Skeletal muscle tissue (tissue), 4 donors: Measurements from ENCODE around the gene SSTR3. TPM values are rescaled to one million over a fixed set of nuclear protein-coding genes. Genes with fewer than 3 reads are reported as not detected.

Experiments
- H3K27ac ChIP-seq: one replicate; pipeline ENCODE4 v1.7.0; 2013; ENCODE audit warnings: mild to moderate bottlenecking, low read depth, low read length, inconsistent platforms
- H3K27me3 ChIP-seq, 3 donors: one replicate each; pipeline ENCODE4 v1.7.0; 2013; ENCODE audit warnings: low read length in 3 of 3; ENCODE audit not compliant: control insufficient read depth in 3 of 3, insufficient read depth in 3 of 3
- H3K36me3 ChIP-seq, 3 donors: one replicate each; pipeline ENCODE4 v1.7.0; 2013; ENCODE audit warnings: low read length in 3 of 3; ENCODE audit not compliant: control insufficient read depth in 3 of 3, insufficient read depth in 3 of 3
- H3K4me1 ChIP-seq, 3 donors: one replicate each; pipeline ENCODE4 v1.7.0; 2013; ENCODE audit warnings: low read length in 3 of 3, mild to moderate bottlenecking in 3 of 3; ENCODE audit not compliant: control insufficient read depth in 3 of 3, insufficient read depth in 3 of 3
- H3K4me3 ChIP-seq, 3 donors: one replicate each; pipeline ENCODE4 v1.7.0; 2013; ENCODE audit warnings: low read length in 3 of 3
- H3K9ac ChIP-seq, 3 donors: one replicate each; pipeline ENCODE4 v1.7.0; 2013; ENCODE audit warnings: low read length in 3 of 3, mild to moderate bottlenecking in 3 of 3, moderate library complexity in 2 of 3, low read depth in 1 of 3
- H3K9me3 ChIP-seq, 3 donors: one replicate each; pipeline ENCODE4 v1.7.0; 2013; ENCODE audit warnings: low read length in 3 of 3; ENCODE audit not compliant: control insufficient read depth in 3 of 3
- total RNA-seq: library from RNA; depleted of rRNA; stranded (reverse); fragments of >200 nt; gene quantifications from one replicate; pipeline ENCODE4 v1.2.3, GENCODE V29; 2014
- donor health status: Osteomylitis.

The SSTR3 gene
- total RNA-seq, 1 donor from 2014 or later: not detected

DNA sequence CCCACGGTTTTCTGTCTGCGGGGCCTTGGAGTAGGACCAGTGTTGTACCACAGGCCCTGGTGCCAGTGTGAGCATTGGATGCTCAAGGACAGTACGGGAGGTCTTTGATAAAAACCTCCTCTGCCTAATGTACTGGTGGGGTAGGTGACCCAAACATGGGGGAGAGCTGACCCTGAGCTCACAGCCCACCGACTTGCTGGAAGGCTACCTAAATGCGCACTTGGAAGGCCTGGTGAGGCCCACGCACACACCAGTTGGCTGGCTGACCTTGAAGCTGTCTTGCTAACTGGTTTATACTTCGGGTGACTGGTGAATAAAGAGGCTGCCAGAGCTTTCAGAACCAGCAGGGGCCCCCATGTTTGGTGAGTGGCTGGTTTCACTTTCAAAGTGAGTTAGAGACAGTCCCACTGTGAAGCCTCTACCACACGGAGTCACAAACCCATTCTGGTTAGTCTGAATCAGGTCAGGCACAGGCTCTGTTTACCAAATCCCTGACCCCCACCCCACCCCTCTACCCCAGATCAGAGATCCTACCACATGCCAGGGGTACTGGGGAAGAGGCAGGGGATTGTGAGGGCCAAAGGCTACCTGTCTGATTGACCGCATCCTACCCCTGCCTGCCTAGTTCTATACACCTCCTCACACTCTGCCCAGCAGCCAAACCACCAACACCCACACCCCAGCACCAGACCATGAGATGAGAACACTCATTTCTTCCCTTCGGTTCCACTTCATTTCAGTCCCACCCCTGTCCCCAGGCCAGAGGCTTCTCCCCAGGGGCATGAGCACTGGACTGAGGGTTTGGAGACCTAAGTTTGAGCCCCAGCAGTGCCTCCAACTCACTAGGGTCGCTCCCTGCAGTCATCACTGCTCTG lies 49.8 kb downstream of the SSTR3 start:
- Histone ChIP-seq H3K4me1 (peaks cover 12 to 22% (median 18%) of the 10 kb centered on the region in 3 donors), H3K4me3 (no peak overlapping the region), H3K9me3 (peaks cover 0 to 4% (median 0%) of the 10 kb centered on the region in 3 donors), H3K27me3 (peaks cover 6 to 36% (median 16%) of the 10 kb centered on the region in 3 donors), H3K36me3 (no peaks in the 10 kb centered on the region), H3K27ac (no peak overlapping the region), H3K9ac (no peak overlapping the region)

DNA sequence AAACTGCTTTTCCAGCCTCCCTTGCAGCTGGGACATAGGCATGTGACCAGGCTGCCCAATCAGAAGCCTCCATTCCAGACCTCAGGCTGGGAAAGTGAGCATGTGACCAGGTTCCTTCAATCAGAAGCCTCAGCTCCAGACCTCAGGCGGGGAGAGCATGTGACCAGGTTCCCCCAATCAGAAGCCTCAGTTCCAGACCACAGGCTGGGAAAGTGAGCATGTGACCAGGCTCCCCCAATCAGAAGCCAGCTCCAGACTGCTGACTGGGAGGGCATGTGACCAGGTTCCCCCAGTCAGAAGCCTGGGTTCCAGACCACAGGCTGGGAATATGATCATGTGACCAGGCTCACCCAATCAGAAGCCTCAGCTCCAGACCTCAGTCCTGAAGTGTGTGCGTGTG lies 50.8 kb downstream of the SSTR3 start:
- H3K4me3 ChIP-seq: no peak overlapping the region
- peaks cover 0 to 4% (median 0%) of the 10 kb centered on the region in 3 donors for H3K9me3 ChIP-seq
- H3K36me3 ChIP-seq: no peaks in the 10 kb centered on the region
- H3K27ac ChIP-seq: no peak overlapping the region
- H3K9ac ChIP-seq: no peak overlapping the region
- H3K4me1 ChIP-seq: peaks cover 2 to 12% (median 8%) of the 10 kb centered on the region in 3 donors
- peaks cover 8 to 46% (median 18%) of the 10 kb centered on the region in 3 donors for H3K27me3 ChIP-seq

DNA sequence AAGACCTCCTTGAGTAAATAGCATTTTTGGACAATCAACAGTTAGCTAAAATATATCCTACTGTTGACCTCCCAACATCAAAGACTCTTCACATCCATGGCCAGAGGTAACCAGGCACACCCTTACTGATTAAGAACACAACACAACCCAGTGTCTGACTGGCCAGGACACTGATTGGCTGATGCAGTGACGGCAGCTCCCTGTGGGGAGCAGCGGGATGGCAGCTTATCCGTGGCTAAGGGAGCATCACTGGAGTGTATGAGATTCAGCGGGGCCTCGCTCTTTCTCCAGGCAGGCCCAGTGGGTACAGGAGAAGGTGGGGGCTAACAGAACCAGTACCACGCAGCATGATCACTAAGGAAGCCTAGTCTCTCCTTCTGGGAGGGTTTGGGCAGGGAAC lies 52.2 kb downstream of the SSTR3 start:
- H3K4me3 ChIP-seq: no peak overlapping the region
- no peak overlapping the region for H3K9ac ChIP-seq
- peaks cover 0 to 4% (median 0%) of the 10 kb centered on the region in 3 donors for H3K9me3 ChIP-seq
- no peaks in the 10 kb centered on the region for H3K36me3 ChIP-seq
- peaks cover 10 to 51% (median 23%) of the 10 kb centered on the region in 3 donors for H3K27me3 ChIP-seq
- H3K27ac ChIP-seq: no peak overlapping the region
- peaks cover 0 to under 1% (median 0%) of the 10 kb centered on the region in 3 donors for H3K4me1 ChIP-seq

DNA sequence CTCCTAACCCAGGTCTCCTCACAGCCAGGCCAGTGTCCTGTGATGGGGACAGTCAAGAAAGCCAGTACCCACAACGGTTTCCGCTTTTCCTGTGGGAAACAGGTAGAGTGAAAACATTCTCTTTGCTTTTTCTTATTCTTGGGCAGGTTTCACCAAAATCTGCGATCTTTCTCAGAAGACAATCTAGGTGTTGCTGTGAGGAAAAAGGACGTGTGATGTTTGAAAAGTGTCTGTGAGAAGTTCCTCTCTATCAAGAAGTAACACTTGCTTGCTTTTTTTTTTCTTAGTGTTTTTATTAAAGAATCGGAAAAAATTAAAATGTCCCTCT lies 53.4 kb downstream of the SSTR3 start:
- Histone ChIP-seq H3K27me3 (peaks cover 10 to 53% (median 25%) of the 10 kb centered on the region in 3 donors), H3K4me3 (no peak overlapping the region), H3K9ac (no peak overlapping the region), H3K4me1 (no peaks in the 10 kb centered on the region), H3K36me3 (no peaks in the 10 kb centered on the region), H3K27ac (no peak overlapping the region), H3K9me3 (peaks cover 0 to 4% (median 0%) of the 10 kb centered on the region in 3 donors)

DNA sequence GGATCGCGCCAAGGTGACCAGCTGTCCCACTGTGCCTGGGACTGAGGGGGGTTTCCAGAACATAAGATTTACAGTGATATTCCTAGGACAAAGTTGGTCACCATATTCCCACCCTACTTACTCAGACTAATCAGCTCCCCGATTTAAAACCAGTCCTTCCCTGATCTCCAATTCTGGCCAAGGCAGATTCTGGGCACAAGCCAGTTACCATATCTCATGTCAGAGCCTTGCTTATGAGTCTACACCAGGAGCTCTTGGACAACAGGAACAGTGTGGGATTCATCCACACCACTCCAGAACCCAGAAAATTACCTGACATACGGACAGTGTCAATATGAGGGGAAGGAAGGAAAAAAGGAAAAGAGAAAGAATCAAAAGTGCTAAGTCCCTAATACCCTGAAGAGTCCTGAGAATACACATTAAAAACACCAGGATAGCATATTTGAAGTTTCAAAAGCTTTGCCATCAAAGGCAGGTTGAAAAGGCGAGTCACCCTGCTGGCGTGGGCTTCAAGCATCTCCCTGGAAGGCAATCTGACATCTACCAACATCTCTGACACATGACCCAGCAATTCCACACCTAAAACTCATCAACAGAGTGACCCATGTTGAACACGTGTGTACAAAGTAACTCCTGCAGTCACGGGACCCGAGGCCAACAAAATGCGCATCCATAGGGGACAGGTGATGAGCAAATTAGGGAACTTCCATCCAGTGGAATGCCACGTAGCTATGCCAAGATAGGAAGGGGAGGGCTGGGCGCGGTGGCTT lies 54.6 kb downstream of the SSTR3 start:
- Histone ChIP-seq H3K27me3 (peaks cover 10 to 57% (median 24%) of the 10 kb centered on the region in 3 donors), H3K36me3 (no peaks in the 10 kb centered on the region), H3K4me1 (no peaks in the 10 kb centered on the region), H3K4me3 (no peak overlapping the region), H3K9me3 (peaks cover 0 to 4% (median 0%) of the 10 kb centered on the region in 3 donors), H3K9ac (no peak overlapping the region), H3K27ac (no peak overlapping the region)

DNA sequence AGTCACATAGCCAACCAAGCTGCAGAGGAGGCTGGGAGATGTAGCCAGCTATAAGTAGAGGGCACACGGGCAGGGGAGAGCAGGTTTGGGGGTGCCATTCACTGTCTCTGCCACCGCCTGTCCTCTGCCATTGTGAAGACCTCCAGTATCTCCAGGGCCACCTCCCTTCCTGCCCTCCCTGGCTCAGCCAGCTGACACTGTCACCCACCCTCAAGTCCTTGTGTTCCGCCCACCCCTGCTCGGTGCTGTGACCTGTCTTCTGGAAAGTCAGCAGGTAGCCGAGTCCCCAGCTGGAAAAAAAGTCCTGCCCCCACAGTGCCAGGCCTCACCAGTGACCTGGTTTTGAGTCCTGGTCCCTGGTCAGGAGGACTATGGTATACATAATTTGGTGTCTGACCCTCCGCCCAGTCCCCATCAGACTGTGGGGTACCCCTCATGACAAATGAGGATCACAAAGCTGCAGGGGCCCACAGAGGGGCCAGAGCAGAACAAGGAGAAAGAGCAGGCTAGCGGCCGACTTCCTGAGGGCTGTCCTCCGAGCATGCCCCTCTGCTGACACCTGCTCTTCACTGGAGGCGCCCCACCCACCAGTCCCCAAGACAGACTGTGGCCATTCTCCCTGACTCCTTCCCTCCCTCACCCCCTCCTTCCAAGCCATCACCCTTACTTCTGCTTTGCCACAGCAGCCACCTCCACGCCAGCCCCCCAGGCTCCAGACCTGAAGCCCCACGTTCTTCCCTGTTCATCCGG lies 55.4 kb downstream of the SSTR3 start:
- H3K27me3 ChIP-seq: peaks cover 10 to 53% (median 24%) of the 10 kb centered on the region in 3 donors
- no peaks in the 10 kb centered on the region for H3K4me1 ChIP-seq
- H3K9me3 ChIP-seq: peaks cover 0 to 4% (median under 1%) of the 10 kb centered on the region in 3 donors
- H3K4me3 ChIP-seq: no peak overlapping the region
- H3K9ac ChIP-seq: no peak overlapping the region
- no peak overlapping the region for H3K27ac ChIP-seq
- H3K36me3 ChIP-seq: no peaks in the 10 kb centered on the region

DNA sequence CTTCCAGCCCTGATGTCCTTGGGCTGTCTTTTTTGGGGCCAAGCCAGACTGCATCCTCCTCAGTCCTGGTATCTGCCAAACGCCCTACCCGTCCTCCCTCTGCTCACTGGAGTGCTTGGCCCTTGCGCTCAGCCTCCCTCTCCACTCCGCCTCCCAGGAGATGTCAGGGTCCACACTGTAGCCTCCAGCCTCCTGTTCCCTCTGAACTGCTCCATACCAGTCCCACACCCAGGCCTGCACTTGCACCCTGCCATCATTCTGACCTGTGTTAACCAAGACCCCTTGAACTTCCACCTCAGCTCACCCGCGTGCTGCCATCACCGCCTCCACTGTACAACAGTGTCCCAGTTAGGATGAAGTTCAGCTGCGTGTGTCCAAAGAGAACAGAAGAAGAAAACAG lies 56.3 kb downstream of the SSTR3 start:
- Histone ChIP-seq H3K9me3 (peaks cover 0 to 2% (median 0%) of the 10 kb centered on the region in 3 donors), H3K27ac (no peak overlapping the region), H3K4me1 (no peaks in the 10 kb centered on the region), H3K27me3 (peaks cover 10 to 46% (median 24%) of the 10 kb centered on the region in 3 donors), H3K4me3 (no peak overlapping the region), H3K9ac (no peak overlapping the region), H3K36me3 (no peaks in the 10 kb centered on the region)

DNA sequence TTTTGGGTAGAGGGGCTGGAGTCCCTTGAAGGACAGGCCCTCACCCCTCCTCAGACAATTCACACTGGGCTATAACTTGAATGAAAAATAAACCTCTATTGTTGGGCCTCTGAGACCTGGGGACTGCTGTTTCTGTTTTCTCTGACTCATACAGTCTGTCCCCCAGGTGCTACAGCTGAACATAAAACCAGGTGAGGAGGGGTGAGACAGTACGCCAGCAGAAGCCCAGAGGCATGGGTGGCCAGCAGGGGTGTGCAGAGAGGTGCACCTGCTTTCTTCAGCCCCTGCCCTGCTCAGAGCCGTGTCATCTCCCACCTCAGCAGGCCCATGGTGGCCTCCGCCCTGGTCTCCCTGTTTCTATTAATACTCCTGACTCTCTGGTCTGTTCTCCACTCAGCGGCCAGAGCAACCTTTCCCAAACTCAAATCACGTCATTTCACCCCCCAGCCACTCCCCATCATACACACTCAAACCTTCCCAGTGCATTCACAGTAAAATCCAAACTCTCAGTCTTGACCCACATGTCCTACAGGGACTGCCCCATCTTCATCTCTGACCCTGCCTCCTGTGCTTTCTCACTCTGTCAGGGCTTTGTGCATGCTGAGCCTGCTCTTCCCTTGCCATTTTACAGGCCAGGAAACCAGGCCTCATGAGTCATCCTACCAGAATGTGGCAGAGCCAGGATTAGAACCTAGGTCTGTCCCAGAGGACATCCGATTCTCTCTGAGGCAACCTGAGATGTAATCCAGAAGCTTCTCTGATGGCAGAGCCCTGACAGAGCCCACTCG lies 57.2 kb downstream of the SSTR3 start:
- H3K4me3 ChIP-seq: no peak overlapping the region
- no peaks in the 10 kb centered on the region for H3K4me1 ChIP-seq
- no peak overlapping the region for H3K27ac ChIP-seq
- H3K27me3 ChIP-seq: peaks cover 10 to 43% (median 24%) of the 10 kb centered on the region in 3 donors
- no peak overlapping the region for H3K9ac ChIP-seq
- no peaks in the 10 kb centered on the region for H3K36me3 ChIP-seq
- H3K9me3 ChIP-seq: peaks cover 0 to 2% (median 0%) of the 10 kb centered on the region in 3 donors
